ENCODE data around the gene UQCRH.

The UQCRH gene

GRCh38 chr1:46303038-46303871 lies at the start of gene UQCRH, which contains the start of gene LRRC41:
UQCRH (plus strand) TSS chr1:46303698; CDS start chr1:46303767, 69 bp downstream.
LRRC41 (minus strand) TSS chr1:46303616; CDS start chr1:46303322, 294 bp downstream.
- FAIRE-seq = peak; percentile 46
- peak; percentile 93 for DNase-seq (ENCODE audit: insufficient read length, low spot score)

GRCh38 chr1:46254668-46255067 lies 48.8 kb upstream of the UQCRH start:
- no peak for DNase-seq (ENCODE audit: insufficient read length, low spot score)
- no peak for FAIRE-seq

- FAIRE-seq (no peak), DNase-seq (ENCODE audit: insufficient read length, low spot score) (no peak)
Measured at GRCh38 chr1:46256523-46256922, 47.0 kb upstream of the UQCRH start.

- DNase-seq (ENCODE audit: insufficient read length, low spot score) (no peak), FAIRE-seq (no peak)
Measured at GRCh38 chr1:46262508-46262907, 41.0 kb upstream of the UQCRH start.

GRCh38 chr1:46263146-46263545 lies 40.4 kb upstream of the UQCRH start:
- FAIRE-seq = no peak

GRCh38 chr1:46268578-46268977 lies 34.9 kb upstream of the UQCRH start:
- no peak for DNase-seq (ENCODE audit: insufficient read length, low spot score)
- FAIRE-seq = no peak

More at GRCh38 chr1:46263146-46263545, 40.4 kb upstream of the UQCRH start:
- DNase-seq (ENCODE audit: insufficient read length, low spot score) = no peak

- FAIRE-seq (no peak), DNase-seq (ENCODE audit: insufficient read length, low spot score) (no peak)
Measured at GRCh38 chr1:46274225-46275029, 29.1 kb upstream of the UQCRH start.

GRCh38 chr1:46275030-46275337 lies 28.5 kb upstream of the UQCRH start:
- DNase-seq (ENCODE audit: insufficient read length, low spot score) (no peak), FAIRE-seq (no peak)

- FAIRE-seq = no peak
- no peak for DNase-seq (ENCODE audit: insufficient read length, low spot score)
Measured at GRCh38 chr1:46277658-46278373, 25.7 kb upstream of the UQCRH start.

GRCh38 chr1:46278807-46279206 lies 24.7 kb upstream of the UQCRH start:
- no peak for FAIRE-seq
- DNase-seq (ENCODE audit: insufficient read length, low spot score) = no peak

GRCh38 chr1:46280092-46280491 lies 23.4 kb upstream of the UQCRH start:
- DNase-seq (ENCODE audit: insufficient read length, low spot score) = no peak
- FAIRE-seq = no peak

- FAIRE-seq (no peak), DNase-seq (ENCODE audit: insufficient read length, low spot score) (no peak)
Measured at GRCh38 chr1:46281021-46281420, 22.5 kb upstream of the UQCRH start.

GRCh38 chr1:46284058-46284457 lies 19.4 kb upstream of the UQCRH start:
- no peak for DNase-seq (ENCODE audit: insufficient read length, low spot score)
- no peak for FAIRE-seq

GRCh38 chr1:46284597-46285564 lies 18.6 kb upstream of the UQCRH start:
- FAIRE-seq (peak; percentile 20), DNase-seq (ENCODE audit: insufficient read length, low spot score) (no peak)

GRCh38 chr1:46285730-46286477 lies 17.6 kb upstream of the UQCRH start:
- no peak for DNase-seq (ENCODE audit: insufficient read length, low spot score)
- no peak for FAIRE-seq

- DNase-seq (ENCODE audit: insufficient read length, low spot score) (no peak), FAIRE-seq (no peak)
Measured at GRCh38 chr1:46288485-46289133, 14.9 kb upstream of the UQCRH start.

- no peak for DNase-seq (ENCODE audit: insufficient read length, low spot score)
- no peak for FAIRE-seq
Measured at GRCh38 chr1:46289134-46289494, 14.4 kb upstream of the UQCRH start.

- DNase-seq (ENCODE audit: insufficient read length, low spot score) (no peak), FAIRE-seq (no peak)
Measured at GRCh38 chr1:46289976-46290375, 13.5 kb upstream of the UQCRH start.

- FAIRE-seq = no peak
Measured at GRCh38 chr1:46295306-46295705, 8.2 kb upstream of the UQCRH start.

More at GRCh38 chr1:46295306-46295705, 8.2 kb upstream of the UQCRH start:
- no peak for DNase-seq (ENCODE audit: insufficient read length, low spot score)

All from HTR-8/SVneo (cell line).